Measurements from ENCODE around the gene AGPS.
"Not testable (repeated sequence)": the region's sequence is repeated elsewhere in the genome, so short reads cannot be mapped to it uniquely, and the experiment has no call there.

The AGPS gene

DNA sequence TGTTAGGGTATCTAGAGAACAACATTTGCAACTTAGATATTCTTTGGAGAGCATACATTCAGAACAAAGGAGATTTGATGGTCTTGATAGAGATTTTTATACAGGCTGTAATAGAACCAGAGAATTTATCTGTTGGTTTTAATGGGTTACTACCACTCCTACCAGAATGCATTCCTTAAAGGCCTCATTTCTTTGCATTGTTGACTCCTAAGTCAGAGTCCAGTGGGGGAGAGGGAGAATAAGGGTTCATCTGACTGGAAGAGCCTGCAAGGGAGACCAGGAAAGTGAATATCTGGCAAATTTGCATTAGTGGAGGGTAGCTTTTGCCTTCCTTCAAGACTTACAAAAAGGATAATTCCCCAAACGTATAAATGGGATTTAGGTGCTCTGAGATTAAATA, 29.7 kb downstream of the AGPS start:
- TF ChIP-seq, protein P1, sequence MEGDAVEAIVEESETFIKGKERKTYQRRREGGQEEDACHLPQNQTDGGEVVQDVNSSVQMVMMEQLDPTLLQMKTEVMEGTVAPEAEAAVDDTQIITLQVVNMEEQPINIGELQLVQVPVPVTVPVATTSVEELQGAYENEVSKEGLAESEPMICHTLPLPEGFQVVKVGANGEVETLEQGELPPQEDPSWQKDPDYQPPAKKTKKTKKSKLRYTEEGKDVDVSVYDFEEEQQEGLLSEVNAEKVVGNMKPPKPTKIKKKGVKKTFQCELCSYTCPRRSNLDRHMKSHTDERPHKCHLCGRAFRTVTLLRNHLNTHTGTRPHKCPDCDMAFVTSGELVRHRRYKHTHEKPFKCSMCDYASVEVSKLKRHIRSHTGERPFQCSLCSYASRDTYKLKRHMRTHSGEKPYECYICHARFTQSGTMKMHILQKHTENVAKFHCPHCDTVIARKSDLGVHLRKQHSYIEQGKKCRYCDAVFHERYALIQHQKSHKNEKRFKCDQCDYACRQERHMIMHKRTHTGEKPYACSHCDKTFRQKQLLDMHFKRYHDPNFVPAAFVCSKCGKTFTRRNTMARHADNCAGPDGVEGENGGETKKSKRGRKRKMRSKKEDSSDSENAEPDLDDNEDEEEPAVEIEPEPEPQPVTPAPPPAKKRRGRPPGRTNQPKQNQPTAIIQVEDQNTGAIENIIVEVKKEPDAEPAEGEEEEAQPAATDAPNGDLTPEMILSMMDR (conservative IDR thresholded peaks at IDR 0.05; ENCODE audit: low read depth, low read length) = no peak
- H3K4me3 ChIP-seq (ENCODE audit: low read length) = no peak overlapping the region
- DNase-seq (ENCODE audit: low read depth) = no peak

DNA sequence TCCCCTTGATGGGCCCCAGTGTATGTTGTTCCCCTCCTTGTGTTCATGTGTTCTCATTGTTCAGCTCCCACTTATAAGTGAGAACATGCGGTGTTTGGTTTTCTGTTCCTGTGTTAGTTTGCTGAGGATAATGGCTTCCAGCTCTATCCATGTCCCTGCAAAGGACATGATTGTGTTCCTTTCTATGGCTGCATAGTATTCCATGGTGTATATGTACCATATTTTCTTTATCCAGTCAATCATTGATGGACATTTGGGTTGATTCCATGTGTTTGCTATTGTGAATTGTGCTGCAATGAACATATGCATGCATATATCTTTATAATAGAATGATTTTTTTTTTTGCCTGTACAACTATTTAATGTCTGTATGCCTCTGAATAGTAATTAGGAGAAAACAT, 31.5 kb downstream of the AGPS start:
- not testable (repeated sequence) for DNase-seq (ENCODE audit: low read depth); H3K4me3 ChIP-seq (ENCODE audit: low read length)

DNA sequence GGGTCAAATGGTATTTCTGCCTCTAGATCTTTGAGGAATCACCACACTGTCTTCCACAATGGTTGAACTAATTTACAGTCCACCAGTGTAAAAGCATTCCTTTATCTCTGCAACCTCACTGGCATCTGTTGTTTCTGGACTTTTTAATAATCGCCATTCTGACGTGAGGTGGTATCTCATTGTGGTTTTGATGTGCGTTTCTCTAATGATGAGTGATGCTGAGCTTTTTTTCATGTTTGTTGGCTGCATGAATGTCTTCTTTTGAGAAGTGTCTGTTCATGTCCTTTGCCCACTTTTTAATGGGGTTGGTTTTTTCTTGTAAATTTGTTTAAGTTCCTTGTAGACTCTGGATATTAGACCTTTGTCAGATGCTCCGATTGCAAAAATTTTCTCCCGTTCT, 32.0 kb downstream of the AGPS start:
- DNase-seq (ENCODE audit: low read depth) = not testable (repeated sequence)

DNA sequence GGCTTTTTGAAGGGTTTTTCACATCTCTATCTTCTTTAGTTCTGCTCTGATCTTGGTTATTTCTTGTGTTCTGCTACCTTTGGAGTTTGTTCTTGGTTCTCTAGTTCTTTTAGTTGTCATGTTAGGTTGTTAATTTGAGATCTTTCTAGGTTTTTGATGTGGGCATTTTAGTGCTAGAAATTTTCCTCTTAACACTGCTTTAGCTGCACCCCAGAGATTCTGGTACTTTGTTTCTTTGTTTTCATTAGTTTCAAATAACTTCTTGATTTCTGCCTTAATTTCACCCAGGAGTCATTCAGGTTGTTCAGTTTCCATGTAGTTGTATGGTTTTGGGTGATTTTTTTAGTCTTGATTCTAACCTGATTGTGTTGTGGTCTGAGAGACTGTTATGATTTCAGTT, 34.7 kb downstream of the AGPS start:
- DNase-seq (ENCODE audit: low read depth) = no peak
- H3K4me3 ChIP-seq (ENCODE audit: low read length) = no peak overlapping the region
- TF ChIP-seq, protein P1 (conservative IDR thresholded peaks at IDR 0.05; ENCODE audit: low read depth, low read length) = no peak

More for the DNA sequence above, 32.0 kb downstream of the AGPS start:
- H3K4me3 ChIP-seq (ENCODE audit: low read length) = not testable (repeated sequence)

DNA sequence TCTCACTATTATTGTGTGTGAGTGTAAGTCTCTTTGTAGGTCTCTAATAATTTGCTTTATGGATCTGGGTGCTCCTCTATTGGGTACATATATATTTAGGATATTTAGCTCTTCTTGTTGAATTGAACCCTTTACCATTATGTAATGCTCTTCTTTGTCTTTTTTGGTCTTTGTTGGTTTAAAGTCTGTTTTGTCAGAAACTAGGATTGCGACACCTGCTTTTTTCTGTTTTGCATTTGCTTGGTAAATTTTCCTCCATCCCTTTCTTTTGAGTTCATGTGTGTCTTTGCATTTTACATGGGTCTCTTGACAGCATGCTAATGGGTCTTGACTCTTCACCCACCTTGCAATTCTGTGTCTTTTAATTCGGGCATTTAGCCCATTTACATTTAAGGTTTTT, 35.4 kb downstream of the AGPS start:
- DNase-seq (ENCODE audit: low read depth); H3K4me3 ChIP-seq (ENCODE audit: low read length): not testable (repeated sequence)

DNA sequence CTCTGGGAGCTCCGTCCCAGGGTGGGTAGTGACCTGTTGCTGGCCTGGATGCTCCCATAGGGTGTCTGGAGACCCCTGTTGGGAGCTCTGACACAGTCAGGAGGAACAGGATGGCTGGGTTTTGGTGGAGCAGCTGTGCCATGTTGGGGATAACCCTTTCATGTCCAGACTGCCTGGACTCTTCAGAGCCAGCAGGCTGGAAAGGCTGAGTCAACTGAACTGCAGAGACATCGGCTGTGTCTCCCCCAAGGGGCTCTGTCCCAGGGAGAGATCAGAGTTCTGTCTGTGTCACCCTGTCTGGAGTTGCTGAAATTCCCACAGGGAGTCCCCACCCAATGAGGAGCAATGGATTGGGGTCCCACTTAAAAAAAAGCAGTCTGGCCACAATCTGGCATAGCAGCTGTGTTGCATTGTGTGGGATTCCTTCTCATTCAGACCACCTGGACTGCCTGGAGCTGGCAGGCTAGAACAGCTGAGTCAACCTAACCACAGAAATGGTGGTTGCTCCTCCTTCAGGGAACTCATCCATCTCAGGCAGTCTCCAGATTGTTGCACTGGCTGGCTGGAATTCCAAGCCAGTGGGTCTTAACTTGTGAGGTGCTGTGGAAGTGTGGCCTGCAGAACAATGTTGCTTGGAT, 37.2 kb downstream of the AGPS start:
- H3K4me3 ChIP-seq (ENCODE audit: low read length) = no peak overlapping the region
- peak; percentile 29 for DNase-seq (ENCODE audit: low read depth)
- TF ChIP-seq, protein P1 (conservative IDR thresholded peaks at IDR 0.05; ENCODE audit: low read depth, low read length) = no peak

DNA sequence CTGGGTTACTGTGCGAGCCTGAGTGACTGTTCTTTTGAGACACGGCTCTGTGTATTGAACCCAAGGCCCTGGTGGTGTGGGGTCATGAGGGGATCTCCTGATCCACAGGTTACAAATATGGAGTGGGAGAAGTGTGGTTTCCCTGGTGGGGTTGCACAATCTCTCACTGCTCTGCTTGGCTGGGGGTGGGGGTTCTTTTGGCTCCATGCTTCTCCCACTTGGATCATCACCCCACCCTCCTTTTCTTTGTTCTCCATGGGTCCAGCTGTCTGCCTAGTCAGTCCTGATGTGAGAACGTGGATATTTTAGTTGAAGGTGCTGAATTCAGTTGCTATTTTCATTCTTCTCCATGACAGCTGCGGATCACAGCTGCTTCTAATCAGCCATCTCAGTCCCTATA, 37.8 kb downstream of the AGPS start:
- no peak for DNase-seq (ENCODE audit: low read depth)
- H3K4me3 ChIP-seq (ENCODE audit: low read length) = no peak overlapping the region
- TF ChIP-seq, protein P1 (conservative IDR thresholded peaks at IDR 0.05; ENCODE audit: low read depth, low read length) = no peak

DNA sequence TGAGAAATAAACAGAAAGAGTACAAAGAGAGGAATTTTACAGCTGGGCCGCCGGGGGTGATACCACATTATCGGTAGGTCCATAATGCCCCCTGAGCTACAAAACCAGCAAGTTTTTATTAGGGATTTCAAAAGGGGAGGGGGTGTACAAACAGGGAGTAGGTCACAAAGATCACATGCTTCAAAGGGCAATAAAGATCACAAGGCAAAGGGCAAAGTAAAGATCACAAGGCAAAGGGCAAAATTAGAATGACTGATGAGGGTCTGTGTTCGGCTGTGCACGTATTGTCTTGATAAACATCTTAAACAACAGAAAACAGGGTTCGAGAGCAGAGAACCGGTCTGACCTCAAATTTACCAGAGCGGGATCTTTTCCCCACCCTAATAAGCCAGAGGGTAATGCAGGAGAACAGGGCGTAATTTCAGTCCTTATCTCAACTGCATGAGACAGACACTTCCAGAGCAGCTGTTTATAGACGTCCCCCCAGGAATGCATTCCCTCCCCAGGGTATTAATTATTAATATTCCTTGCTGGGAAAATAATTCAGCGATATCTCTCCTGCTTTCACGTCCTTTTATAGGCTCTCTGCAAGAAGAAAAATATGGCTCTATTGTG, 38.6 kb downstream of the AGPS start:
- not testable (repeated sequence) for H3K4me3 ChIP-seq (ENCODE audit: low read length); DNase-seq (ENCODE audit: low read depth)

DNA sequence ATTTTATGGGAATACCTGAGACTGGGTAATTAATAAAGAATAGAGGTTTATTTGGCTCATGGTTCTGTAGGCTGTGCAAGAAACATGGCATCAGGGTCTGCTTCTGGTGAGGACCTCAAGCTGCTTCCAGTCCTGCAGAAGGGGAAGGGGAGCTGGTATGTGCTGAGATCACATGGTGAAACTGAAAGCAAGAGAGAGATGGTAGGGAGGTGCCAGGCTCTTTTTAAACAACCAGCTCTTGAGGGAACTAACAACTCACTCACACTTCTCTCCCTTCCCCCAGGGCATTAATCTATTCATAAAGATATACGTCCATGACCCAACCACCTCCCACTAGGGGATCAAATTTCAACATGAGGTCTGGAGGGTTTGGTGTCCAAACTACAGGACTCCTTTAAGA, 40.1 kb downstream of the AGPS start:
- TF ChIP-seq, protein P1 (conservative IDR thresholded peaks at IDR 0.05; ENCODE audit: low read depth, low read length) = no peak
- no peak for DNase-seq (ENCODE audit: low read depth)
- H3K4me3 ChIP-seq (ENCODE audit: low read length) = no peak overlapping the region

Measured in retinal pigment epithelial cell (primary cell).